B cell (primary cell): ENCODE results near the gene PTGS2.
A peak's percentile ranks its signal among the peaks of the same experiment; 100 is the strongest.

Experiments
- CTCF ChIP-seq: fragments of 200-600 bp; IDR thresholded peaks from one replicate; pipeline ENCODE4 v1.8.0; 2022; ENCODE audit warnings: antibody characterized with exemption, mild to moderate bottlenecking
- EZH2 ChIP-seq: IDR thresholded peaks from 2 replicates; pipeline ENCODE4 v1.6.1; 2012; ENCODE audit warnings: borderline replicate concordance, low read depth, mild to moderate bottlenecking, moderate library complexity, low read length; ENCODE audit not compliant: insufficient read depth, poor library complexity, severe bottlenecking

GRCh38 chr1:186722711-186723309 is 42.6 kb upstream of the PTGS2 start:
- TF ChIP-seq CTCF (peak; percentile 45), EZH2 (no peak)
